Testis (tissue), 3 donors: ENCODE results near the gene BST2. TPM values are rescaled to one million over a fixed set of nuclear protein-coding genes. Genes with fewer than 3 reads are reported as not detected.

Experiments
- DNase-seq: peaks from one replicate; pipeline ENCODE4 v3.0.0-alpha.2; 2019
- H3K27ac ChIP-seq, 2 donors: fragments of 200-600 bp; sonication (generic); one replicate each; pipeline ENCODE4 v1.5.1; 2019
- H3K27me3 ChIP-seq: fragments of 200-600 bp; sonication (generic); one replicate; pipeline ENCODE4 v1.5.1; 2019
- H3K36me3 ChIP-seq: fragments of 200-600 bp; sonication (generic); one replicate; pipeline ENCODE4 v1.5.1; 2017; ENCODE audit warnings: low read depth; ENCODE audit errors: missing control alignments
- H3K4me1 ChIP-seq: fragments of 200-600 bp; sonication (generic); one replicate; pipeline ENCODE4 v1.5.1; 2019
- H3K4me3 ChIP-seq, 2 donors: fragments of 200-600 bp; sonication (generic); one replicate each; pipeline ENCODE4 v1.5.1; 2017 to 2019
- H3K9me3 ChIP-seq: fragments of 200-600 bp; sonication (generic); one replicate; pipeline ENCODE4 v1.5.1; 2017
- POLR2A ChIP-seq: fragments of 450-650 bp; IDR thresholded peaks from one replicate; pipeline ENCODE4 v1.6.1; 2017; ENCODE audit warnings: antibody characterized with exemption, mild to moderate bottlenecking, moderate library complexity
- WGBS, 2 donors: methylation state at CpG; one replicate each; pipeline ENCODE4 v1.1.5; 2018; 5-methylcytosine and 5-hydroxymethylcytosine counted together
- intact Hi-C: fragments of 100-400 bp; cut with DNase I; formaldehyde crosslinking; loops from one replicate; pipeline ENCODE4 v1.15.1; 2023; ENCODE audit warnings: low total_unique reads
- polyA plus RNA-seq: library from polyadenylated mRNA; stranded (reverse); fragments of 350-450 nt; fragmentation: Illumina TruSeq; extraction: RNeasy Lipid Tissue Mini Kit (QIAGEN cat#74804); gene quantifications from one replicate; pipeline ENCODE4 v1.2.3, GENCODE V29; 2014; ENCODE audit warnings: low read depth, low replicate concordance; ENCODE audit not compliant: insufficient read depth
- total RNA-seq, 2 donors: library from RNA; depleted of rRNA; stranded (reverse); fragments of >200 nt; gene quantifications; one replicate each; pipeline ENCODE4 v1.2.3, GENCODE V29; 2016
- TF ChIP-seq, protein P1 (sequence below), 3 experiments: fragments of 450-650 bp in 2 of 3; fragments of 200-600 bp in 1 of 3; sonication (generic) in 1 of 3; IDR thresholded peaks; one replicate each; pipeline ENCODE4 v1.5.1; 2016 to 2019; ENCODE audit warnings: antibody characterized with exemption in 3 of 3, mild to moderate bottlenecking in 2 of 3, moderate library complexity in 1 of 3

BST2 gene
- total and polyA plus RNA-seq, 3 donors from 2014 or later, result 37.4 to 71.4 (median 64.4) TPM

DNA sequence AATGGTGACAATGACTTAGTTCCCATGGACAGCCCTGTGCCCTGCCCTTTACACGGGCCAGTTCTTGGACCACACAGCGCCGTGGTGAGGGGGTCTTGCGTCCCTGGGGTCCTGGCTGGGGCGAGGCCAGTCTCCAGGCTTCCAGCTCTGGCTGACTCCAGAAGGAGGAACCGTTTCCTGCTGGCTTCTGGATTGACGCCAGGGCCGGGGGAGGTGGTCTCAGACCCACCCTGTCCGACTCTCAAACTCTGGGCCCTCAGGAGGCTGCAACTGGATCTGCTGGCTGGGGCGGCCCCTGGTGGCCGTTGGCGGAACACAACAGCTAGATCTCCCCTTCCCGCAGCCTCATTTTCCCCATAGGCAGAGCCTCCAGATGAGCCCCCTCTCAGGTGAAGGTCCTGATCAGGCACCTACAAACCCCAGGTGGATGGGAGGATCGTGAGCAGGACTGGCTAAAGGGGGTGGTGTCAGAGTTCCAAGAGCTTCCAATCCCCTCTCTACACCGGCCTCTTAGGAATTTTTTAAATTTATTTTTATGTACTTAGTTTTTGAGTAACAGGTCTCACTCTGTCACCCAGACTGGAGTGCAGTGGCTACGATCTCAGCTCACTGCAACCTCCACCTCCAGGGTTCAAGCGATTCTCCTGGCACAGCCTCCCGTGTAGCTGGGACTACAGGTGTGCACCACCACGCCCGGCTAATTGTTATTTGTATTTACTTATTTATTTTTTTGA is 19.4 kb downstream of the BST2 start:
- no peaks in the 10 kb centered on the region for H3K27me3 ChIP-seq
- no peaks in the 10 kb centered on the region for H3K36me3 ChIP-seq
- intact Hi-C loops, result loop anchor here (5.0 kb wide), 1 partner anchor 39 kb away; no protein-coding TSS in a partner anchor
- H3K9me3 ChIP-seq, result no peaks in the 10 kb centered on the region
- TF ChIP-seq, protein P1, sequence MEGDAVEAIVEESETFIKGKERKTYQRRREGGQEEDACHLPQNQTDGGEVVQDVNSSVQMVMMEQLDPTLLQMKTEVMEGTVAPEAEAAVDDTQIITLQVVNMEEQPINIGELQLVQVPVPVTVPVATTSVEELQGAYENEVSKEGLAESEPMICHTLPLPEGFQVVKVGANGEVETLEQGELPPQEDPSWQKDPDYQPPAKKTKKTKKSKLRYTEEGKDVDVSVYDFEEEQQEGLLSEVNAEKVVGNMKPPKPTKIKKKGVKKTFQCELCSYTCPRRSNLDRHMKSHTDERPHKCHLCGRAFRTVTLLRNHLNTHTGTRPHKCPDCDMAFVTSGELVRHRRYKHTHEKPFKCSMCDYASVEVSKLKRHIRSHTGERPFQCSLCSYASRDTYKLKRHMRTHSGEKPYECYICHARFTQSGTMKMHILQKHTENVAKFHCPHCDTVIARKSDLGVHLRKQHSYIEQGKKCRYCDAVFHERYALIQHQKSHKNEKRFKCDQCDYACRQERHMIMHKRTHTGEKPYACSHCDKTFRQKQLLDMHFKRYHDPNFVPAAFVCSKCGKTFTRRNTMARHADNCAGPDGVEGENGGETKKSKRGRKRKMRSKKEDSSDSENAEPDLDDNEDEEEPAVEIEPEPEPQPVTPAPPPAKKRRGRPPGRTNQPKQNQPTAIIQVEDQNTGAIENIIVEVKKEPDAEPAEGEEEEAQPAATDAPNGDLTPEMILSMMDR (IDR thresholded peaks at IDR 0.05), result peak; percentile 80 to 90 (median 81)
- TF ChIP-seq POLR2A, result no peak
- WGBS, 2 donors, result 49 to 52% methylated on average over 11 to 19 of the region's 20 CpGs
- peak; percentile 56 for DNase-seq
- no peak overlapping the region for H3K4me3 ChIP-seq
- no peak overlapping the region for H3K27ac ChIP-seq
- H3K4me1 ChIP-seq, result no peaks in the 10 kb centered on the region

DNA sequence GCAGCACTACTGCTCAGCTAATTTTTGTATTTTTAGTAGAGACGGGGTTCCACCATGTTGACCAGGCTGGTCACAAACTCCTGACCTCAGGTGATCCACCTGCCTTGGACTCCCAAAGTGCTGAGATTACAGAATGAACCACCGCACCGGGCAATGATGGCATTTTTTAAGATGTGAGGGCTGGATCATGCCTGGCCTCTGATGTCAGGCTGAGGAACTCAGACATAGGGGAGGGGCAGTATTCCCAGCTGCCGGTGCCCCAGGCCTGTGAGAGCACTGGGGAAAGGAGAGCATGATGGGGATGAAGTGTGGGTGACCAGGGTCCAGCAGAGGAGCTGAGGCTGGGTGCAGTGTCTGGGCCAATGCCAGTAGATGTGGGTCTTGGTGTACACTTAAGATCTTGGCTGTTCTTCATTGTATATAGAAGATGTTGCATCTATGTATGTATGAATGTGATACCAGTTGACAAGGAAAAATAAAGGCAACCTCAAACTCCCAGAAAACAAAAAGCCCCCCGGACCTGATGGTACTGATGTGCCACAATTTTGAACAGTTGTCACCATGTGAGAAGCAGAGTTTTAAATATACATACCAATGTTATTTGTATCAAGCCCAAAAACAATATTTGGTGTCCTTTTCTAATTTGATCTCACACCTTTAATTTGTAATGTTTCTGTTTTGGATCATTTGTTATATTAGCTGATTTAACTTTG is 24.8 kb downstream of the BST2 start:
- no peaks in the 10 kb centered on the region for H3K9me3 ChIP-seq
- WGBS, 2 donors, result 93 to 99% methylated on average over 5 of the region's 5 CpGs
- no peaks in the 10 kb centered on the region for H3K36me3 ChIP-seq
- H3K4me3 ChIP-seq, result no peak overlapping the region
- H3K27ac ChIP-seq, result no peak overlapping the region
- TF ChIP-seq, protein P1 (IDR thresholded peaks at IDR 0.05), result no peak
- no peaks in the 10 kb centered on the region for H3K27me3 ChIP-seq
- H3K4me1 ChIP-seq, result no peaks in the 10 kb centered on the region
- intact Hi-C loops, result no loop called here
- no peak for DNase-seq

DNA sequence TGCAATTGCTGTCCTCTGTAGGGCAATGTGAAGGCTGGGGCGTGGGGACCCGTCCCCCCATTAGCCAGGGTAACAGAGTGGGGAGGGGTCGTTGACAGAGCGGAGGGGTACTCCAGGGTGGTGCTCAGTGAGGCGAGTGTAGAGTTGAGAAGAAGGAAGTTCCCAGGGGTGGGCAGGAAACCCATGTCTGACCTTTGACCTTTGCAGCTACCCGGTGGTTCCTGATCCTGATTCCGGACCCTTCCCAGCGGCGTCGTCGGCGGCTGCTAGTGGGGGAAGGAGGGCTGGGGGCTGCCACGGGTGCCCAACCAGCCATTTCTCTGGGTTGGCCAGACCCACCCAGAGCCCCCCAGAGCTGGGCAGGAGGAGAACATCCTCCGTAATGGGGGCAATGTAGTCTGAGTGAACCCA is 26.2 kb downstream of the BST2 start:
- Histone ChIP-seq H3K4me3 (no peak overlapping the region), H3K27me3 (no peaks in the 10 kb centered on the region), H3K4me1 (no peaks in the 10 kb centered on the region), H3K9me3 (no peaks in the 10 kb centered on the region), H3K36me3 (no peaks in the 10 kb centered on the region), H3K27ac (no peak overlapping the region)
- 62 to 73% methylated on average over 11 to 14 of the region's 14 CpGs for whole genome bisulfite sequencing, 2 donors
- DNase-seq, result no peak
- TF ChIP-seq, protein P1 (IDR thresholded peaks at IDR 0.05), result no peak
- no peak for TF ChIP-seq POLR2A
- intact Hi-C loops, result no loop called here

DNA sequence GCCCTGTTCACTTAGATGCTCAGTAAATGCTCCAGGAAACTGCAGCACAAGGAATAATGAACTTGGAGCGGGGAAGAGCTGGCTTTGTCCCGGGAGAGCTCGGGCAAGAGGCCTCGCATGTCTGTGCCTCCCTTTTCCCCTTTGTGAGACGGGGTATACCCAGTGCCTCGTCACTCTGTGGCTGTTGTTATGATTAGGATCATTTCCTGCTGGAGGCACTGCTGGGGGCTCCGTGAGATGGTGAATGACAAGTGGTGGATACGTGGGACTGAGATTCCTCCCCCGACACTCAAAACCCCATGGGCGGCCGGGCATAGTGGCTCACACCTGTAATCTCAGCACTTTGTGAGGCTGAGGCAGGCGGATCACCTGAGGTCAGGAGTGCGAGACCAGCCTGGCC is 27.2 kb downstream of the BST2 start:
- no peaks in the 10 kb centered on the region for H3K9me3 ChIP-seq
- intact Hi-C loops, result no loop called here
- H3K36me3 ChIP-seq, result no peaks in the 10 kb centered on the region
- H3K4me1 ChIP-seq, result no peaks in the 10 kb centered on the region
- H3K27me3 ChIP-seq, result no peaks in the 10 kb centered on the region
- DNase-seq, result no peak
- no peak for TF ChIP-seq POLR2A
- TF ChIP-seq, protein P1 (IDR thresholded peaks at IDR 0.05), result no peak
- no peak overlapping the region for H3K27ac ChIP-seq
- H3K4me3 ChIP-seq, result no peak overlapping the region
- WGBS, 2 donors, result 80 to 81% methylated on average over 13 of the region's 13 CpGs
